D341Med (cell line): Measurements from ENCODE around the gene SMIM14.
"Not testable (repeated sequence)": the region's sequence is repeated elsewhere in the genome, so short reads cannot be mapped to it uniquely, and the experiment has no call there.

Experiments
- DNase-seq: peaks from one replicate; pipeline ENCODE4 v3.0.0; 2012; ENCODE audit warnings: low spot score

Gene SMIM14

DNA sequence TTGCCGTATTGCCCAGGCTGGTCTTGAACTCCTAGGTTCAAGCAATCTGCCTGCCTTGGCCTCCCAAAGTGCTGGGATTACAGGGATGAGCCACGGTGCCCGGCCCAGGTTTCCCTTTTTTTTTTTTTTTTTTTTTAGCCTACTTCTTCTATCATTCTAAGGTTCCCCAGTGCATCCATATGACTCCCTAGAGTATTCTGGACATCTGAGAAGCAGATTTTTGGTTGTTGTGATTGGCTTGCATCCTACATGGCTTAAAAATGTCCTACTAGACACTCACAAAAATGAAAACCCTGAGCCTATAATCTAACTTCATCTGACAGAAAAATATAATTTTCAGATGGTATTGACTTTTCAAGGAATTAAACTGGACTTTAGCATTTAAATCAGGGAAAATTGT lies 41.7 kb downstream of the SMIM14 start:
- no peak for DNase-seq

DNA sequence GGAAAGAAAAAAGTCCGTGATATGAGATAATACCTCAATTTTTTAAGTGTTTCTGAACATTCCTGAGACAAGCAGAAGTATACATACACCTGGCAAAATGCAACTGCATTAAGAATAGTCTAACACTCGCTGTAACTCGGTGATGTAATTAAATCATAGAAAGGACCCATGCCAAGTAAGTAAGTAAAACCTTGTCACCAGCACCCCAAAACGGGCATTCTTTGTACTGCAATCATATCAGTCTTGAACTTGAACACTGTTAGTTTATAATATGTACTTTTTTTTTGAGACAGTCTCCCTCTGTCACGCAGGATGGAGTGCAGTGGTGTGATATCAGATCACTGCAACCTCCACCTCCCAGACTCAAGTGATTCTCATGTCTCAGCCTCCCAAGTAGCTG lies 47.4 kb downstream of the SMIM14 start:
- DNase-seq, result no peak

DNA sequence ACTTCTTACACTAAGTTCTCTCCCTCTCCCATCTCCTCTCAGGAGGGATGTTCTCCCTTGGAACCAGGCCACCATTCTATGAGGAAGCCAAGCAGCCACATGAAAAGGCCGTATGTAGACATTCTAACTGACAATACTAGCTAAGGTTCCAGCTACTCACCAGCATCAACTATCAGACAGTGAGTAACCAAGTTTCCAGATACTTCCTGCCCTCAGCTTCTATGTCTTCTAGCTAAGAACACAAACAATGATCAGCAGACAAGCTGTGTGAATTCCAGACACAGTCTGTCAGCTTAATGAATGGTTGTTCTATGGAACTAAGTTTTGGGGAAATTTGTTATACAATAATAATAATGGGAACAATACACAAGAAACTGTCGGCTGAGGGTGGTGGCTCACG lies 50.8 kb downstream of the SMIM14 start:
- no peak for DNase-seq

DNA sequence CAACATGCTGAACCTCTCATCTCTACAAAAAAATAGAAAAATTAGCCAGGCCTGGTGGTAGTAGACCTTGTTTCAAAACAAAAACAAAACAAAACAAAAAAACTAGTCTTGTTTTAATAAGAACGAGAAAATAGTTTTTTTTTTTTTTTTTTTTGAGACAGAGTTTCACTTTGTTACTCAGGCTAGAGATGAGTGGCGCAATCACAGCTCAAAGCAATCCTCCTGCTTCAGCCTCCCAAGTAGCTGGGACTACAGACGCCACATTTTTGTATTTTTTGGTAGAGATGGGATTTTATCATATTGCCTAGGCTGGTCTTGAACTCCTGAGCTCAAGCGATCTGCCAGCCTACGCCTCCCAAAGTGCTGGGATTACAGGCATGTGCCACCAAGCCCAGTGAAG lies 63.7 kb downstream of the SMIM14 start:
- DNase-seq, result no peak

DNA sequence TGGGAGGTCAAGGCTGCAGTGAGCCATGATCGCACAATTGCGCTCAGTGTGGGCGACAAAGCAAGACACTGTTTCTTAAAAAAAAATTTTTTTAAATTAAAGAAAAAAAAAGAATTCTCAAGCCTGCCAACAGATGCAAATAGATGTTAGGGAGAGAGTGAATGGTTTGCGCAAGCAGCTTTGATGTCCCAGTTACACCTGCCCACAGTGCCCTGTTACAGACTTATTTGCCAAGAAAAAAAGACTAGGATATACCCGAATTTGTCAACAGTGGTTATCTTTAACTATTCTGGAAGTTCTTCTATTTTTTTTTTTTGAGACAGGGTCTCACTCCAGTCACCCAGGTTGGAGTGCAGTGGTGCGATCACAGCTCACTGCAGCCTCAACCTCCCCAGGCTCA lies 67.2 kb downstream of the SMIM14 start:
- DNase-seq, result no peak

DNA sequence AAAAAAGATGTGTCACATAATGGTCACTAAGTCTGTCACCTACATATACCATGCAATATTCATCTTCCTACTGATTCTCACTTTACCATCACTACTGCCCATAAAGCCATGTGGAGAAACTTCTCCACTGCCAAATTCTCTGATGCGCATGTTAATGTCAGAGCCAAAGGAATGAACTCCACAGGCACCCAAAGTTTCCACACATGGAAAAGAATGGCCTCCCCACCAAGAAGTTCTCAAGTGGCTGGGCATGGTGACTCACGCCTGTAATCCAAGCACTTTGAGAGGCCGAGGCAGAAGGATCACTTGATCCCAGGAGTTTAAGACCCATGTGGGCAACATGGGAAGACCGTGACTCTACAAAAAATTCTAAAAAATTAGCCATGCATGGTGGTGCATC lies 67.6 kb downstream of the SMIM14 start:
- DNase-seq, result no peak

DNA sequence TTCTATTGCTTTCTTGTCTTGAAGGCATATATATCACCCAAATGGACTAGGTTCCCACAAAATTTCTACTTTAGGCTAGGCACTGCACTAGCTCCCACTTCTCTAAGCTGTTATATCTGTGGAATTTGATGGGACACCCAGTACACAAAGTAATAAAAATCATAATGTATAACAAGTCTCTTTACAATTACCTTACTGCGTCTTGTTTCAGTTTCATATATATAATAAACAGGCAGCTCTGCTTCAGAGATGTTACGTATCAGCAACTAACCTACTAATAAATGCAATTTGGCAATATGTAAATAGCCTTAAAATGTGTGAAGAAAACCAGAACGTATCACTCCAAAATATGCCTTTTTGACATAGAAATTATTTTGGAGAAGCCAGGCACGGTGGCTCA lies 69.5 kb downstream of the SMIM14 start:
- no peak for DNase-seq

DNA sequence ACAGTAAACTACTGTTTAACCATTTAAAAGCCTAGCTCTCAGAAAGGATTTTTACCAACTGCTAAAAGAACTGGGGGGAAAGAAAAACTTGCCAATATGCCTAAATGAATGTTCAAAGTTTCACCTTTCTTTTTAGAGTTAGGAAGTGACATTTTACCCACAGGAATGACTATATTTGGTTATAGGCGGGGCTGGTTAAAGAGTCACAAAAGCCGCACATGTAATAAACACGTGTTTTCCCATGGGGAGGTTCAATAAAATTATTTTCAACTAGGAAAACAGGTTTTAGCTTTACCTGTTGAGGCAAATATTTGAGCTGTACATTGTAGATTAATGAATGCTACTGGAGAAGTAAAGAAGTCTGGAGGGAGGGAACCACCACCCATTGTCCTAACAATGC lies 69.9 kb downstream of the SMIM14 start:
- no peak for DNase-seq

DNA sequence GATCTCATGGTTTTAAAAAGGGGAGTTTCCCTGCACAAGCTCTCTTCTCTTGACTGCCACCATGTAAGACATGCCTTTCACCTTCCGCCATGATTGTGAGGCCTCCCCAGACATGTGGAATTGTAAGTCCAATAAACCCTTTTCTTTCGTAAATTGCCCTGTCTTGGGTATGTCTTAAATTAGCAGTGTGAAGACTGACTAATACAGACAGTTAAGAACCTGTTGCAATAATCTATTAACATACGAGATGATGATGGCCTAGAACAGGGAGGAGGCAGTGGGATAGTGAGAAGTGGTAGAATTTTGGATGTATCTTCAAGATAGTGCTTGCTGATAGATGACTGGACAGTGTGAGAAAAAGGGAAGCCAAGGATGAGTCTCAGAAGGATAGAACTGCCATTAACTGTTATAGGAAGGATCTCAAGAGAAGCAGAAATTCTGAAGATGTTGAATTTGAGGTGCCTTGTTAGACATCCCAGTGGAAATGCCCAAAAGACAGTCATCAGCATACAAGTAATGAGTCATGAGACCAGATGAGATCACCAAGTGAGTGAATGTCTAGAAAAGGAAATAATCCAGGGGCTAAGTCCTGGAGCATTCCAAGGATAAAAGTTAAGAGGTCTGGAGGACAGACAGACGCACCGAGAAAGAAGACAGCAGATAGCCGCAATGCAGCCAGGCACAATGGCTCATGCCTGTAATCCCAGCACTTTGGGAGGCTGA lies 72.6 kb downstream of the SMIM14 start:
- DNase-seq, result no peak

DNA sequence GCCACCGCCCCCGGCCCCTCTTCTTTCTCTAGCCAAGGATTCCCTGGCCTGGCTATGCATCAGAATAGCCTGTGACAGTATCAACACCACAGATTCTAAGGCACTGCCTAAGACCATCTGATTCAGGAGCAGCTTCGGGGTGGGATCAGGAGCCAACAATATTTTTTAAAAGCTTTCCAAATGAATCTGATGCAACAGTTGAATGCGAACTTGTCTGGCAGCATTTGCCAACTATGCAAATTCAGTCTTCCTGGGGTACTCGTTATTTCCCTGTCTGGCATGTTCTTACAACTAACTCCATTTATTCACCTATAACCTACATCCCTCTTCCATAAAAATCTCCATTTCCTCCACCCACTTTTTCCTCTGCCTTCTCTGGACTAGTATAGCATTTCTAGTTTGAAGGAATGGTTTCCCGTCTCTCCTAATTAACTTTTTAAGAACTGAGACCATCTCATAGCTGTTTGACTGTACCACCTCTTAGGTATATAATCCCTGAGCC lies 75.3 kb downstream of the SMIM14 start:
- DNase-seq, result no peak

DNA sequence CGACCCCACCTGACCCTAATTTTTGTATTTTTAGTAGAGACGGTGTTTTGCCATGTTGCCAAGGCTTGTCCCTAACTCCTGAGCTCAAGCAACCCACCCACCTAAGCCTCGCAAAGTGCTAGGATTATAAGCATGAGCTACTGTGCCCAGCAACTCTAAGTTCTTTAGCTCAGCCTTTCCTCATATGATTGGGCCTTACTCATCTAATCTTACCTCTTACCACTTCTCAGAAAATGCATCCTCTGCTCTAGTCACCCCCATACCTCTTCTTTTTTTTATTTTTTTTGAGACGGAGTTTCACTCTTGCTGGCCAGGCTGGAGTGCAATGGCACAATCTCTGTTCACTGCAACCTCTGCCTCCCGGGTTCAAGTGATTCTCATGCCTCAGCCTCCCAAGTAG lies 75.9 kb downstream of the SMIM14 start:
- DNase-seq, result no peak

DNA sequence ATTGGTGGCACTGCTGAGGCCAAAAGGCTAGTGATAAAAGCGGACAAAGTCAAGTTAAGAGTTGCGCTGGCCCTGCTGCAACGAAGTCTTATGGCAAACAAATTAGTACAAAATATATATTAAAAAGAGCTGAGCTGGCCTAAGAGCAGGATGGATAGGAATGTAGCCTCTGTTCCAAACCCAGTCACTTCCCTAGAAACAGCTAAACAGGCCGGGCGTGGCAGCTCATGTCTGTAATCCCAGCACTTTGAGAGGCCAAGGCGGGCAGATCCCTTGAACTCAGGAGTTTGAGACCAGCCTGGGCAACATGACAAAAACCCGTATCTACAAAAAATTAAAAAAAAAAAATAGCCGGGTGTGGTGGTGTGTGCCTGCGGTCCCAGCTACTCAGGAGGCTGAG lies 79.0 kb downstream of the SMIM14 start:
- DNase-seq, result no peak

DNA sequence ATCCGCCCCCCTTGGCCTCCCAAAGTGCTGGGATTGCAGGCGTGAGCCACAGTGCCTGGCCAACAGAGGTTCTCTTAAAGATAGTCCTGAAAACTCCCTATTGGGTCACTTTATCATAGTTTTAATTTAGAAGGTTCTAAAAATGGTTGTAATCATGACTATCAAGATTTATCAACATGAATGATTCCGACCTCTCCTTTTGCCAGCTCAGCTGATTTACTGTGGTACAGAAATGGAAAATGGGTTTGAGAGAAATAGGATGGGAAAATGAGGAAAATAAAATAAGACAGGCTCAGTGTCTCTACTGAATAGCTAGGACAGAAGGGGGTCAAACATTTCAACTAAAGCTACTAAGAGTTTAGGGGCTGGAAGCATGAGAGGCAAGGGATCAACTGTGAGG lies 83.2 kb downstream of the SMIM14 start:
- DNase-seq, result no peak

DNA sequence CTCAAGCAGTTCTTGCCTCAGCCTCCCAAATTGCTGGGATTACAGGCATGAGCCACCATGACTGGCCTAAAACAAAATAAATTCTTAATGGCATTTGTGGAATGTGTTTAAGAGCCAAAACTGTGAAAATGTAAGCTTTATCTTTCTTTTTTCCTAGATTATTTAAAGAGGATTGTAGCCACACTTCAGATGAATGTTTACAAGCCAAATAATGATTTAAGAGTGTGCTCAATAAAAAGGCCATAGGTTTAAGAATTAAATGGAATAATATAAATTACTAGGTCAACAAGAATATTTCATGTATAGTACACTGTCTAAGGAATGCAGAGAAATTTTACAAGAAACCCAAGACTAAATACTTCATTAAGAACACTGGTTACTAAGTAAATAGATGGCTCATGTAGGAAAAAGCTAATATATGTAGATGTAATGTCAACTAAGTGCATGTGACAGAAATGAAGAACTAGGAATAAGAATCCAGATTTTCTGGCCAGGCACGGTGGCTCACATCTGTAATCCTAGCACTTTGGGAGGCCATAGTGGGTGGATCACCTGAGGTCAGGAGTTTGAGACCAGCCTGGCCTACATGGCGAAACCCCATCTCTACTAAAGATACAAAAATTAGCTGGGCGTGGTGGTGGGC lies 90.1 kb downstream of the SMIM14 start:
- no peak for DNase-seq

DNA sequence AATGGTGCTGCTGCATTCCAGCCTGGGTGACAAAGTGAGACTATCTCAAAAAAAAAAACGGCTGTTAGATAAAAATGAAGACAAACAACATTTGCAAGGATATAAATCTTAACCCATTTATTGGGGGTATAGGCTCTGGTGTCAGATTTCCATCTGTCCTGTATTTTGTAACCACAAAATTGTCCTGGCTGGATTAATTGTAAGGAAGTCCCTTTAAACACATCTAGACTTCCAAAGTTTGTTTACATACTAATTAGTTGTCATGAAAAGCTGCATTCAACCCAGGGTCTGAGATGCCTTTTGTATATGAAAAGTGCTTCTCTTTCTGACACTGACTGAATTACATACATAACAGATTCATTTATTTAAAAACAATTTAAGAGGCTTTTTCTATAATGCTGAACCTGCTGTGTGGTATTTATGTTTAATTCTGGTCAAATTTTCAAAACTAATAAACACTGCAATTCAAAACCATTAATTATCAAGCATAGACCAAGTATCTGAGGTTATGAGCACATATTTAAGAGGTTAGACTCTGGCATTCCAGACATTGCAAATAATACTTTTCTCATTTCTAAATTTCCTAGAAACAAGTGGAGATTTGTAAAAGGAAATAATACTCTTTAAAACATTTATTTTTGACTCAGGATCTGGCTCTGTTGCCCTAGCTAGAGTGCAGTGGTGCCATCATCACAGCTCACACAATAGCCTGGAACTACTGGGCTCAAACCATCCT lies 93.9 kb downstream of the SMIM14 start:
- no peak for DNase-seq

DNA sequence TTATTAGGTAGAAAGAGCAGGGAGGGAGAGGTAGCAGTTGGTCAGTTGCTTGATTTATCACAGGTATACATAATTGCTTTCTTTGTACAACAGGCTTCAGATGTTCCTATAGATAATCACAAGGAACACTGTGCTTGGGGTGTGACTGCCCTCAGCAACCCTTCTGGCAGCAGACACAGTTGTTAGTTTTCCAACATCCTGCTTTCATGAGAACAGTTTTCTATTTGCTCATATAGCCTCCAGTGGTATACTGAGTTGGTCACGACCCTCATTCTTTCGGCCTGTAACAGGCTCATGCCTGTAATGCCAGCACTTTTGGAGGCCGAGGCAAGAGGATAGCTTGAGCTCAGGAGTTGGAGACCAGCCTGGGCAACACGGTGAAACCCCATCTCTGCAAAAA lies 94.6 kb downstream of the SMIM14 start:
- DNase-seq, result not testable (repeated sequence)

DNA sequence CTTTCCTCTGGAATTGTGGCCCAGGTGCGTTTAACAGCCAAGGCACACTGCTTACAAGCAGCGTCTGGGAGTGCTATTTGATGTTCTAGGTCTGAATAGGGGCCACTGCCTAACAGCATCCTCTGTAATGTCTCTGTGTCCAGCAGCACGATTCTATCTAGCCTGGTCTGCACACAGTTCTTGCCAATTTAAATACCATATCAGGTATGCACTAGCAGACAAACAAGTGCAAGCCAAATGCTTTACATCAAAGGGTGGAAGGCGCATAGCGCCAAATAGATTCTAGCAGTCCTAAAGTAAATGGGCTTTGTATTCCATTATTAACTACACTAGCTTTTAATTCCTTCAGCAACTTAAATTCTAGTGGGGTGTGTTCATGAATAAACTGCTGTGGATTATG lies 95.6 kb downstream of the SMIM14 start:
- DNase-seq, result no peak

DNA sequence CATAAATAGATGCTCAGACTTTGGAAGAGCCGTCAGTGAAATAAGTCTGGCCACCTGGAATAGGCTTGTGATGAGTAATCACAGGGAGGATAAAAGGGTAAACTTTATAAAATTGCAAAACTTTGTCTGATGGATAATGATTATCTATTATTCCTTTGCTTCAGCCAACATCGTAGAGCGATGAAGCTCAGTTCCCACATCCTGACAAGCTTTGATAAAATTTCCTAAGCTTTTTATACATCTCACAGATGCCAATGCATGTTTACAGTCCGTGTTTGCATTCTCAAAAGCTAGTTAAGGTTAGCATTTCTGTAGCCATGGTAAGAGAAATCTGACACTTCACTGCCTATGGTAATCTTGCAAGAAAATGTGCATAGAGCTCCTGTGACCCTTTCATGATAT lies 96.1 kb downstream of the SMIM14 start:
- DNase-seq, result no peak

DNA sequence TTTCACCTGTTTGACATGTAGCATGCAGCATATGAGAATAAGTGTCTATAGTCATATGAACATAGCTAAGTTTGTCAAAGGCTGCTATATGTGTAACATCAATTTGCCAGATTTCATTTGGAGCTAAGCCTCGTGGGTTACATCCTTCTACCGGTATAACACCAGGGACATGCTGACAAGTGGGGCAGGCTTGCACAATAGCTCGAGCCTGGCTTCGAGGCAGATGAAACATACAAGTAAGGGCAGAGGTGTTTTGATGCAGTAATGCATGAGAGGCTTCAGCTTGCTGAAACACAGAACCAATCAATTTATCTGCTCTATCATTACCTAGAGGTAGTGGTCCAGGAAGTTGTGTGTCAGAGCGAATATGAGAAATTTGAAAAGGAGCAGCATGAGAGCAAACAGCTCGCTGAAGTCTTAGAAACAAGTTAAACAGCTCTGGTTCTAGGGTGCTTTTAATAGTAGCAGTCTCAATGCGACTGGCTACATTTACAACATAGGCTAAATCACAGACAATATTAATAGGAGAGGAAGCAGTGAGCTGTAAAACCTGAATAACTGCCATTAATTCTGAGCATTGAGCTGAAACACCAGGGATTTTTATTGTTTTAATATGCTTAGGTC lies 96.6 kb downstream of the SMIM14 start:
- DNase-seq, result no peak

DNA sequence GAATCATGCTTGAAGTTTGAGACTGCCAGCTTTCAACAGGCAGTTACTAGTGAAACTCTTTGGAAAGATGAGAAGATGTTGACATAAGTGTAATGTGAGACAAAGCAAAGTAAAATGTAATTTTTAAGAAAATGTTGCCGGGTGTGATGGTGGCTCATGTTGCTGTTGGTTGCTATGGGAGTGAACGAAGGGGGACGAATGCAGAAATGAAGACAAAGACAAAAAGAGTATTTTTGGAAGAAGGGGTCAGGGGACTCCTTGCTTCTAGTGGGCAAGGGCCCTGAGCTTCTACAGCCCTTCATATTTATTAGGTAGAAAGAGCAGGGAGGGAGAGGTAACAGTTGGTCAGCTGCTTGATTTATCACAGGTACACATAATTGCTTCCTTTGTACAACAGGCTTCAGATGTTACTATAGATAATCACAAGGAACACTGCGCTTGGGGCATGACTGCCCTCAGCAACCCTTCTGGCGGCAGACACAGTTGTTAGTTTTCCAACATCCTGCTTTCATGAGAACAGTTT lies 99.5 kb downstream of the SMIM14 start:
- no peak for DNase-seq

DNA sequence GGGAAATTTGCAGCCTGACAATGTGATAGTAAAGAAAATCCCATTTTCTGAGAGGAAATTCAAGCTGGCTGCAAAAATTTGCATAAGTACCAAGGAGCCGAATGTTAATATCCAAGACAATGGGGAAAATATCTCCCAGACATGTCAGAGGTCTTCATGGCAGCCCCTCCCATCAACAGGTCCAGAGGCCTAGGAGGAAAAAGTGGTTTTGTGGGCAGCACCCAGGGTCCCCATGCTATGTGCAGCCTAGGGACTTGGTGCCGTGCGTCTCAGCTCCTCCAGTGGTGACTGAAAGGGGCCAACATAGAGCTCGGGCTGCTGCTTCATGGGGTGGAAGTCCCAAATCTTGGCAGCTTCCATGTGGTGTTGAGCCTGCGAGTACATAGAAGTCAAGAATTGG lies 105.1 kb downstream of the SMIM14 start:
- DNase-seq, result no peak

DNA sequence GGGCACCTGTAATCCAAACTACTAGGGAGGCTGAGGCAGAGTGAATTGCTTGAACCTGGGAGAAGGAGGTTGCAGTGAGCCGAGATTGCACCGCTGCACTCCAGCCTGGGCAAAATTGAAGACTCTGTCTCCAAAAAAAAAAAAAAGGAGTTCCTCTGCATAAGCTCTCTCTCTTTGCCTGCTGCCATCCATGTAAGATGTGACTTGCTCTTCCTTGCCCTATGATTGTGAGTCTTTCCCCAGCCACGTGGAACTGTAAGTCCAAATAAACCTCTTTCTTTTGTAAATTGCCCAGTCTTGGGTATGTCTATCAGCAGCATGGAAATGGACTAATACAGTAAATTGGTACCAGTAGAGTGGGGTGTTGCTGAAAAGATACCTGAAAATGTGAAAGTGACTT lies 106.4 kb downstream of the SMIM14 start:
- not testable (repeated sequence) for DNase-seq

DNA sequence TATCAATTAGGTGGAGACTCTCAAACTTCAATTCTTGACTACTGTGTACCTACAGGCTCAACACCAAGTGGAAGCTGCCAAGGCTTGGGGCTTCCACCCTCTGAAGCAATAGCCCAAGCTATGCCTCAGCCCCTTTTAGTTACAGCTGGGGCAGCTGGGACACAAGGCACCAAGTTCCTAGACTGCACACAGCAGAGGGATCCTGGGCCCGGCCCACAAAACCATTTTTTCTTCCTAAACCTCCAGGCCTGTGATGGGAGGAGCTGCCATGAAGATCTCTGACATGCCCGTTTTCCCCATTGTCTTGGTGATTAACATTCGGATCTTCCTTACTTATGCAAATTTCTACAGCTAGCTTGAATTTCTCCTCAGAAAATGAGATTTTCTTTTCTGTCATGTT lies 108.0 kb downstream of the SMIM14 start:
- DNase-seq, result no peak
